Dermis blood vessel endothelial cell (primary cell): Measurements from ENCODE around the gene FAM118A. TPM values are rescaled to one million over a fixed set of nuclear protein-coding genes. Genes with fewer than 3 reads are reported as not detected.
"Not testable (repeated sequence)": the region's sequence is repeated elsewhere in the genome, so short reads cannot be mapped to it uniquely, and the experiment has no call there.

ENCODE experiments used
- DNase-seq: peaks from one replicate; pipeline ENCODE4 v3.0.0; 2010
- total RNA-seq: library from RNA; depleted of rRNA; stranded (reverse); fragments of >200 nt; gene quantifications from 2 replicates; pipeline ENCODE4 v1.2.3, GENCODE V29; 2014

The FAM118A gene
- total RNA-seq: 14.2 and 28.6 TPM in 2 replicates

- DNase-seq: peak; percentile 93
Observed at GRCh38 chr22:45309422-45310227, at the start of gene FAM118A. TSS of gene FAM118A (plus strand) at chr22:45309934. CDS start at chr22:45322380, 12,446 bp downstream.

DNA sequence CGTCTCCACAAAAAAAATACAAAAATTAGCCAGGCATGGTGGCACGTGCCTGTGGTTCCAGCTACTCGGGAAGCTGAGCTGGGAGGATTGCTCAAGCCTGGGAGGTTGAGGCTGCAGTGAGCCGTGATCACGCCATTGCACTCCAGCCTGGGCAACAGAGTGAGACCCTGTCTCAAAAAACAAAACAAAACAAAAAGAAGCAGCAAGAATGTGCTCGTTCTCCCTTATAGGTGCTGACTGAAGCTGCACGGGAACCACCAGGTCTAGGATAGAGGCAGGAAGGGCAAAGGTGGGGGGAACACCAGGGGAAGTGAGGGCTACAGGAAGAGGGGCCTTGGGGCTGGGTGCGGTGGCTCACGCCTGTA is 49.4 kb upstream of the FAM118A start:
- DNase-seq: not testable (repeated sequence)

GRCh38 chr22:45261407-45262088 is 48.2 kb upstream of the FAM118A start:
- DNase-seq: no peak

GRCh38 chr22:45262195-45262930 is 47.4 kb upstream of the FAM118A start:
- DNase-seq: no peak

DNA sequence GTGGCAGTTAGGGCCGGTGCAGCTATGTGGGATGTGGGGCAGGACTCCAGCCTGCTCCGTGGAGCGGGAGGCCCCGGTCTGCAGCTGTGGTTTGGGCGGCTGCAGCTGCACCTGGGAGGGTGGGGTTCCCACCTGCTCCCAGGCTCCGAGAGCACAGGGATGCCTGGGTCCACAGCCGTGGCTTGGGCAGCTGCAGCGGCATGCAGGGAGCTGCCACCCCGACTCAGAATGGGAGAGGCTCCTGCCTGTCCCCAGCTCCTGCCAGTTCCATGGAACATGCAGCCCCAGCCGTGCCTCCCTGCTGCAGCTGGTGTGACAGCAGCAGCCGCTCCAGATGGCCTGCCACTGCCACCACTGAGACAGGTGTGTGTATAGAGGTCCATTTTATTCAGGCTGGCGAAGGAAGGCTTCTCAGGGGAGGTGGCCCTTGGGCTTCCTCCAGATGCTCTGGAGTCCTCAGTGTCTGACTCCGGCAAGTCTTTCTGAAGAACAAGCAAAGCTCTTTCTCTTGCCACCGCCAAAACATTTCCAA is 46.7 kb upstream of the FAM118A start:
- DNase-seq: no peak

- DNase-seq: peak; percentile 88
Observed at GRCh38 chr22:45263463-45264269, 46.1 kb upstream of the FAM118A start.

GRCh38 chr22:45265535-45265934 is 44.2 kb upstream of the FAM118A start:
- no peak for DNase-seq

GRCh38 chr22:45268167-45268957 is 41.4 kb upstream of the FAM118A start:
- DNase-seq: peak; percentile 26

- peak; percentile 81 for DNase-seq
Observed at GRCh38 chr22:45268958-45269844, 40.5 kb upstream of the FAM118A start.

DNA sequence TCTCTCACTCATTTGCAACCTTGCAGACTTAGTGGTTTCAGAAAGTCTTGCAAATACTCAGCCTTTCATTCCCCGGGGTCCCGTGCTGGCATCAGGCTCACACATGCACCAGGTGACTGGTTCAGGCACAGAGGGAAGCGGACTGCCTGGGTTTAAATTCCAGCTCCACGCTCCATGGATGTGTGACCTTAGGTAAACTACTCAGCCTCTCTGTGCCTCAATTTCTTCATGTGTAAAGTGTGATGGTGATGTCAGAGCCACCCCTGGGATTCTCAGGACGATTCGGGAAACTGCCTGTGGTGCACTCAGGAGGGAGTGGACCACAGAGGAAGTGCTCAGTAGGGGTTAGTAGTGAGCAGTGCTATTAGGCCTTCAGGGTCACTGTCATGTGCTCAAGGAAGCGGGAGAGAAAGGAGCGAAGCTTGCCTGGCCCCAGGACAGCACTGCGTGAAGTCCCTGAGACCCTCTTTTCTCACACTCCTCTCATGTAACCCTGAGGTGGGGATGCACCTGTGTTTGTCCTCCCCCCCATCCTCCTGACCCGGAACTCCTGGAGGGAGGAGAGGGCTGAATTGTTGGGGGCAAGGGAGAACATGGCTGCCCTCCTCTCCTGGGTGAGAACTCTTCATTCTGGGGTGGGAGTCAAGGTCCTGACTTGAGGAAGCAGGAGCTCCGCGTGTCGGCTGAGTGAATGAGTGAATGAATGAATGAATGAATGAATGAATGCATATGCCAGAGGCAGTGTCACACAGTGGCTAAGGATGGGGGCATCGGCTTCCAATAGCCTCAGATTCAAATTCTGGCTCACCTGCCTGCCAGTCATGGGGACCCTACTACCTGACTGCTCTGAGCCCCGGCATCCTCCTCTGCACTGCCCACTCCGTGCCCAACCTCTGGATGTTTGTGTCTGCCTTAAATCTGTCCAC is 39.4 kb upstream of the FAM118A start:
- DNase-seq: no peak

- DNase-seq: no peak
Observed at GRCh38 chr22:45271667-45272201, 38.0 kb upstream of the FAM118A start.

DNA sequence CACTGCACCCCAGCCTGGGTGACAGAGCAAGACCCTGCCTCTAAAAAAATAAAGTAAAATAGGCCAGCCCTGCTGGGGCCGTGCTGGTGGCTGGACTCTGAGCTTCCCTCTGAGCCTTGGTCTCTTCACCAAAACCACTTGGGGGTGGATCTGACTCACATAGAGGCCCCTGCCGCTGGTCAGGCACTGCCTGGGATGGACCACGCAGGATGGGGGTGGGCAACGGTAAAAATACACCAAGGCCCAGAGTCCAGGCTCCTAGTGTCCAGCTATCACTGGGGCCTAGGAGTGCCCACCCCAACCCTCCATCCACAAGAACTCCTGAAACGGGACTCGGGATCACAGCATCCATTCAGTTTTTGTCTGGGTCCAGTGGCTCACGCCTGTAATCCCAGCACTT is 37.2 kb upstream of the FAM118A start:
- no peak for DNase-seq

DNA sequence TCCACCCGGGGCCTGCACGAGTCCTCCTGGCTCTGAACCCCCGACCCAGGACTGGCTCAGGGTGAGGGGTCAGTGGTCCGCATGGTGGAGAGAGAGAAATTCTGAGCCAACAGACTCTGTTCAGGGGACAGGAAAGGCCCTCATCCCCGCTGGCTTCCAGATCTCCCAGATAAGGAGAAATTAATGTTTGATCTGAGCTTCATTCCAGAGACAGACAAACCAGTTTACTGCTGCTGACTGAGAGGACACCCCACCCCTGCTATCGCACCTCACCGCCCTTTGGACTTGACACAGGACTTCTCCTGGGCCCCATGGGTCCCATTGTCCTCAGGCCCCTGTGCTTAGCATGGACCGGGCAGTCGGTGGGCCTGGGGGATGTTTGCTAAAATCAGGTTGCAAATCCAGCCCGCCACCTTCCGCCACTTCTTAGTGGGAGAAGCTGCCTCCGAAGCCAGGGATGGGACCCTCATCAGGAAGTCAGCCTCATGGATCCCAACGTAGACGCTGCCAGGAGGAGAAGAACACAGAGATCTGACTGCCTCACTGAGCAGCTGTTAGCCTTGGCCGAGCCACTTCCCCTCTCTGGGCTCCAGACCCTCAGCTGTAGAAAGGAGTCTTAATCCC is 36.2 kb upstream of the FAM118A start:
- no peak for DNase-seq

DNA sequence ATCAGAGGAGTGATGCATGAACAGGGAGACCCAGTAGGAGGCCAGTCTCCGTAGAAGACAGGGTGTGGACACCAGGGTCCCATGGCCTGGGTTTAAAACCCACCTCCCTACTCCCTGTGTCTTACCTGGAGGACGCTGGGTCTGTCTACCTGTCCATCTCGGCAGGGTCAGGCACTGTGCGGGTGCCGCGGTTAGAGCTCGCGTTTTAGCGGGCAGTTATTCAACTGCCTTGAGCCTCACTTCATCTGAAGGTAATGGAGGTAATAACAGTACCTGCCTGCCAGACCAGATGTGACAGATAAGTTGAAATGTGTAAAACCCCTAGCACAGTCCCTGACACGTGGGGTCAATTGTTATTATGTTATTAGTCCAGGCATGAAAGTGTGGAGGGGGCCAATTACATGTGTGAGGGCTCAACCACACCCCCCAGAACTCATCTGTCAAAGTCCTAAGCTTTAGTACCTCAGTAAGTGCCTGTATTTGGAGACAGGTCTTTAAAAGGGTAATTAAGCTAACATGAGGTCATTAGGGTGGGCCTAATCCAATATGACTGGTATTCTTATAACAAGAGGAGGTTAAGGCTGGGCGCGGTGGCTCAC is 33.1 kb upstream of the FAM118A start:
- DNase-seq: no peak

- not testable (repeated sequence) for DNase-seq
Observed at GRCh38 chr22:45277720-45278119, 32.0 kb upstream of the FAM118A start.

- DNase-seq: no peak
Observed at GRCh38 chr22:45278125-45278524, 31.6 kb upstream of the FAM118A start.

DNA sequence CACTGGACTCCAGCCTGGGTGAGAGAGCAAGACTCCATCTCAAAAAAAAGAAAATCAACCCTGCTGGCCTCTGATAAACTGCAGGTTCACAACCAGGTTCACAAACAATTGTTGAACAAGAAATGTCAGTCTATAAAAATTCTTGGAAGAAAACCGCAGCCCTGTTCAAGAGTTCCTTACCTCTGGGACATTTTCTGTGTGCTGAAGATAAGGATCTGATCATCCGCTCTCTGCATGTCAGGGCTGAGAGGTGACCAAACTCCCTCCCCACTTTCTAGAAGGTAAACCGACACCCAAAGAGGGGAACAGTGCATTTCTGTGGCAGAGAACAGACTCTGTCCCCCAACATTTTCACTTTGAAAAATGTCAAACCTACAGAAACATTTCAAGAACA is 29.1 kb upstream of the FAM118A start:
- no peak for DNase-seq

DNA sequence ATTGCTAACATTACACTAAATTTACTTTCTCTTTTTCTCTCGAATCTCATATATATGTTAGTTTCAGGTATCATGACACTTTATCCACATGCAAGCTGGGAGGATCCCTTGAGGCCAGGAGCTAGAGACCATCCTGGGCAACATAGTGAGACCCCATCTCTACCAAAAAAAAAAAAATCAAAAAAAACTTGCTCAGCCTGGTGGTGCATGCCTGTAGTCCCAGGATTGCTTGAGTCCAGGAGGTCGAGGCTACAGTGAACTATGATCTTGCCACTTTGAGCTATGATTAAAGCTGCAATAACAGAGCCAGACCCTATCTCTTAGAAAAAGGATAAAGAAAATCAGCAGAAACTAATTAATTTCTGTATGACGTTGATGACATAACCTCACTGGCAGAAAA is 28.7 kb upstream of the FAM118A start:
- DNase-seq: no peak
